AG09319 (cell line): ENCODE results near the gene SLC2A4RG.
"Not testable (repeated sequence)": the region's sequence is repeated elsewhere in the genome, so short reads cannot be mapped to it uniquely, and the experiment has no call there.

Source experiments
- DNase-seq: peaks from one replicate; pipeline ENCODE4 v3.0.0-alpha.2; 2010; ENCODE audit warnings: low read depth; ENCODE audit errors: extremely low read depth
- CTCF ChIP-seq: IDR thresholded peaks from 2 replicates; pipeline ENCODE4 v1.5.1; 2011; ENCODE audit warnings: low read depth, mild to moderate bottlenecking, inconsistent platforms, low read length, moderate library complexity

Gene SLC2A4RG

GRCh38 chr20:63711085-63711645, 28.4 kb upstream of the SLC2A4RG start:
- no peak for TF ChIP-seq CTCF

GRCh38 chr20:63712191-63712590, 27.4 kb upstream of the SLC2A4RG start:
- DNase-seq = no peak
- TF ChIP-seq CTCF = no peak

More at GRCh38 chr20:63711085-63711645, 28.4 kb upstream of the SLC2A4RG start:
- DNase-seq = no peak

GRCh38 chr20:63714858-63715257, 24.7 kb upstream of the SLC2A4RG start:
- TF ChIP-seq CTCF = no peak
- DNase-seq = no peak

- no peak for DNase-seq
- no peak for TF ChIP-seq CTCF
These were observed 20.6 kb upstream of the SLC2A4RG start for GRCh38 chr20:63718996-63719395.

- not testable (repeated sequence) for DNase-seq
These were observed 16.5 kb upstream of the SLC2A4RG start for GRCh38 chr20:63722967-63723622.

- DNase-seq = not testable (repeated sequence)
These were observed 9.3 kb upstream of the SLC2A4RG start for GRCh38 chr20:63730189-63730733.

GRCh38 chr20:63731410-63731809, 8.2 kb upstream of the SLC2A4RG start:
- no peak for TF ChIP-seq CTCF

GRCh38 chr20:63732118-63733095, 7.2 kb upstream of the SLC2A4RG start:
- no peak for DNase-seq
- TF ChIP-seq CTCF = no peak

More at GRCh38 chr20:63731410-63731809, 8.2 kb upstream of the SLC2A4RG start:
- DNase-seq = no peak
